Measurements from ENCODE around the gene ZNF212.

The ZNF212 gene

DNA sequence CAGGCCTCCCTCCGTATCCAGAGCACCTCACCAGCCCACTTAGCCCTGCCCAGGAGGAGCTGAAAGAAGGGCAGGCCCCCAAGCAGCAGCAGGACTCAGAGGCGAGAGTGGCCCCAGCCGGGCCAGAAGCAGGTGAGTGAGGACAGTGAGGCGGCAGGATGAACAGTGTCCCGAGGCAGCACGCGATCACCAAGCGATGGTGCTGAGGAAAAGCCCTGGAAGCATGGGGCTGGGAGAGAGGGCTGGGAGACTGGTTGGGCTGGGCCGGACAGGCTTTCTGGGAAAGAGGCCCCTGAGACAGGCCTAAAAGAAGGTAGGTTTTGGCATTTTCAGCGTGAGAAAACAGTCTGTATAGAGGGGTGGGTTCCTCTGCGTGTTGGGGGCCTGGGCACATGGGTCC is 38.9 kb downstream of the ZNF212 start (continued):
- no peak for TF ChIP-seq ZNF776 (tag by site-specific recombination; IDR thresholded peaks at IDR 0.05; ENCODE audit: borderline replicate concordance)
- TF ChIP-seq, protein P1, sequence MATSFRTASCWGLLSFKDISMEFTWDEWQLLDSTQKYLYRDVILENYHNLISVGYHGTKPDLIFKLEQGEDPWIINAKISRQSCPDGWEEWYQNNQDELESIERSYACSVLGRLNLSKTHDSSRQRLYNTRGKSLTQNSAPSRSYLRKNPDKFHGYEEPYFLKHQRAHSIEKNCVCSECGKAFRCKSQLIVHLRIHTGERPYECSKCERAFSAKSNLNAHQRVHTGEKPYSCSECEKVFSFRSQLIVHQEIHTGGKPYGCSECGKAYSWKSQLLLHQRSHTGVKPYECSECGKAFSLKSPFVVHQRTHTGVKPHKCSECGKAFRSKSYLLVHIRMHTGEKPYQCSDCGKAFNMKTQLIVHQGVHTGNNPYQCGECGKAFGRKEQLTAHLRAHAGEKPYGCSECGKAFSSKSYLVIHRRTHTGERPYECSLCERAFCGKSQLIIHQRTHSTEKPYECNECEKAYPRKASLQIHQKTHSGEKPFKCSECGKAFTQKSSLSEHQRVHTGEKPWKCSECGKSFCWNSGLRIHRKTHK (tag by site-specific recombination; IDR thresholded peaks at IDR 0.05) = no peak
- TF ChIP-seq ZNF366 (tag by site-specific recombination; conservative IDR thresholded peaks at IDR 0.05) = no peak
- TF ChIP-seq, protein P2, sequence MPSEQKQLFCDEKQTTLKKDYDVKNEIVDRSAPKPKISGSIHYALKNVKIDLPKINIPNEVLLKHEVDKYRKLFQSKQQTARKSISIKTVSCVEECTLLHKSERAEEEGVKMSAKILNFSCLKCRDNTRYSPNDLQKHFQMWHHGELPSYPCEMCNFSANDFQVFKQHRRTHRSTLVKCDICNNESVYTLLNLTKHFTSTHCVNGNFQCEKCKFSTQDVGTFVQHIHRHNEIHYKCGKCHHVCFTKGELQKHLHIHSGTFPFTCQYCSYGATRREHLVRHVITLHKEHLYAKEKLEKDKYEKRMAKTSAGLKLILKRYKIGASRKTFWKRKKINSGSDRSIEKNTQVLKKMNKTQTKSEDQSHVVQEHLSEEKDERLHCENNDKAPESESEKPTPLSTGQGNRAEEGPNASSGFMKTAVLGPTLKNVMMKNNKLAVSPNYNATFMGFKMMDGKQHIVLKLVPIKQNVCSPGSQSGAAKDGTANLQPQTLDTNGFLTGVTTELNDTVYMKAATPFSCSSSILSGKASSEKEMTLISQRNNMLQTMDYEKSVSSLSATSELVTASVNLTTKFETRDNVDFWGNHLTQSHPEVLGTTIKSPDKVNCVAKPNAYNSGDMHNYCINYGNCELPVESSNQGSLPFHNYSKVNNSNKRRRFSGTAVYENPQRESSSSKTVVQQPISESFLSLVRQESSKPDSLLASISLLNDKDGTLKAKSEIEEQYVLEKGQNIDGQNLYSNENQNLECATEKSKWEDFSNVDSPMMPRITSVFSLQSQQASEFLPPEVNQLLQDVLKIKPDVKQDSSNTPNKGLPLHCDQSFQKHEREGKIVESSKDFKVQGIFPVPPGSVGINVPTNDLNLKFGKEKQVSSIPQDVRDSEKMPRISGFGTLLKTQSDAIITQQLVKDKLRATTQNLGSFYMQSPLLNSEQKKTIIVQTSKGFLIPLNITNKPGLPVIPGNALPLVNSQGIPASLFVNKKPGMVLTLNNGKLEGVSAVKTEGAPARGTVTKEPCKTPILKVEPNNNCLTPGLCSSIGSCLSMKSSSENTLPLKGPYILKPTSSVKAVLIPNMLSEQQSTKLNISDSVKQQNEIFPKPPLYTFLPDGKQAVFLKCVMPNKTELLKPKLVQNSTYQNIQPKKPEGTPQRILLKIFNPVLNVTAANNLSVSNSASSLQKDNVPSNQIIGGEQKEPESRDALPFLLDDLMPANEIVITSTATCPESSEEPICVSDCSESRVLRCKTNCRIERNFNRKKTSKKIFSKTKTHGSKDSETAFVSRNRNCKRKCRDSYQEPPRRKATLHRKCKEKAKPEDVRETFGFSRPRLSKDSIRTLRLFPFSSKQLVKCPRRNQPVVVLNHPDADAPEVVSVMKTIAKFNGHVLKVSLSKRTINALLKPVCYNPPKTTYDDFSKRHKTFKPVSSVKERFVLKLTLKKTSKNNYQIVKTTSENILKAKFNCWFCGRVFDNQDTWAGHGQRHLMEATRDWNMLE (tag by site-specific recombination; conservative IDR thresholded peaks at IDR 0.05; ENCODE audit: low read depth) = no peak
- TF ChIP-seq YY2 (tag by site-specific recombination; IDR thresholded peaks at IDR 0.05) = no peak
- TF ChIP-seq ZNF266 (tag by site-specific recombination; IDR thresholded peaks at IDR 0.05; ENCODE audit: low read depth) = no peak
- no peak for TF ChIP-seq KLF9 (tag by site-specific recombination; IDR thresholded peaks at IDR 0.05; ENCODE audit: low read depth)
- no peak for TF ChIP-seq ZNF311 (tag by site-specific recombination; IDR thresholded peaks at IDR 0.05; ENCODE audit: borderline replicate concordance)
- no peak for TF ChIP-seq REPIN1 (tag by site-specific recombination; IDR thresholded peaks at IDR 0.05; ENCODE audit: low read depth)
- TF ChIP-seq ZNF19 (tag by site-specific recombination; IDR thresholded peaks at IDR 0.05; ENCODE audit: low read depth) = no peak
- TF ChIP-seq ZNF785 (tag by site-specific recombination; IDR thresholded peaks at IDR 0.05) = no peak

DNA sequence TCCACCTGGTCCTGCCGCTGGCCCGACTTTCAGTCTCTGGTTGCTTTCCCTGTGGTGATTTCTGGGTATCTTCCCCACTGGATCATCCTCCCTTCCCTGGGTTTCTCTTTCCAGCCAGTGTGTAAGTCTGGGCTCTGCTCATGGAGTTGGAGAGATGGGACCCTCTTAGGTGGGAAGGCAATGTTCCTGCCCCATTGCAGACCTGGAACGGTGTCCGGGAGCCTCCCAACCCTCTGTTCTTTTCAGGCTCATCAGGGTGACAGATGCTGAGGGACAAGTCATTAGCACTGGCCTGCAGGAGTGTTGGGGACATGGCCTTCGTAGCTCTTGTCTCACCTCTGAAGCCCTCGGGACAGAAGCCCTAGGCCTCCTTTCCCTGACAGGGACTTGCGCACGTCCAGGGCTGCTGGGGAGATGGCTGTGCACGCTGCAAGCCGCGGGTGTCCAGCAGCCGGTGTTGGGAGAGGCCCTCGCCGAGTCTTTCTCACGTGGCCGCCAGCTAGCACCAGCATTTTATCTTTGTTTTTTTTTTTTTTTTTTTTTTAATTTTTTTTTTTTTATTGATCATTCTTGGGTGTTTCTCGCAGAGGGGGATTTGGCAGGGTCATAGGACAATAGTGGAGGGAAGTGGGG is 39.8 kb downstream of the ZNF212 start:
- CTCF ChIA-PET = no interaction called here
- Histone ChIP-seq H3K9me3 (ENCODE audit: control insufficient read depth, insufficient read depth, low read depth, low read length) (no peaks in the 10 kb centered on the region), H3K4me1 (ENCODE audit: control insufficient read depth, insufficient read depth, low read length) (no peaks in the 10 kb centered on the region), H3K36me3 (ENCODE audit: control insufficient read depth in 2 of 2, insufficient read depth in 1 of 2, low read length in 2 of 2) (peaks cover 9 to 48% of the 10 kb centered on the region in 2 experiments; a peak in 2 of 3 replicates), H3K27ac (ENCODE audit: extremely low read depth, low read depth, low read length) (no peak overlapping the region), H3K4me3 (ENCODE audit: low read depth, low read length) (no peak overlapping the region)
- POLR2A ChIA-PET = no interaction called here
- TF ChIP-seq, protein P3, sequence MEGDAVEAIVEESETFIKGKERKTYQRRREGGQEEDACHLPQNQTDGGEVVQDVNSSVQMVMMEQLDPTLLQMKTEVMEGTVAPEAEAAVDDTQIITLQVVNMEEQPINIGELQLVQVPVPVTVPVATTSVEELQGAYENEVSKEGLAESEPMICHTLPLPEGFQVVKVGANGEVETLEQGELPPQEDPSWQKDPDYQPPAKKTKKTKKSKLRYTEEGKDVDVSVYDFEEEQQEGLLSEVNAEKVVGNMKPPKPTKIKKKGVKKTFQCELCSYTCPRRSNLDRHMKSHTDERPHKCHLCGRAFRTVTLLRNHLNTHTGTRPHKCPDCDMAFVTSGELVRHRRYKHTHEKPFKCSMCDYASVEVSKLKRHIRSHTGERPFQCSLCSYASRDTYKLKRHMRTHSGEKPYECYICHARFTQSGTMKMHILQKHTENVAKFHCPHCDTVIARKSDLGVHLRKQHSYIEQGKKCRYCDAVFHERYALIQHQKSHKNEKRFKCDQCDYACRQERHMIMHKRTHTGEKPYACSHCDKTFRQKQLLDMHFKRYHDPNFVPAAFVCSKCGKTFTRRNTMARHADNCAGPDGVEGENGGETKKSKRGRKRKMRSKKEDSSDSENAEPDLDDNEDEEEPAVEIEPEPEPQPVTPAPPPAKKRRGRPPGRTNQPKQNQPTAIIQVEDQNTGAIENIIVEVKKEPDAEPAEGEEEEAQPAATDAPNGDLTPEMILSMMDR (tag by site-specific recombination; IDR thresholded peaks at IDR 0.05) = no peak
- no peak for TF ChIP-seq ZNF660 (tag by site-specific recombination; IDR thresholded peaks at IDR 0.05)
- no peak for TF ChIP-seq YY1 (tag by site-specific recombination; IDR thresholded peaks at IDR 0.05)
- TF ChIP-seq ZNF558 (tag by site-specific recombination; IDR thresholded peaks at IDR 0.05) = no peak
- TF ChIP-seq, protein P4, sequence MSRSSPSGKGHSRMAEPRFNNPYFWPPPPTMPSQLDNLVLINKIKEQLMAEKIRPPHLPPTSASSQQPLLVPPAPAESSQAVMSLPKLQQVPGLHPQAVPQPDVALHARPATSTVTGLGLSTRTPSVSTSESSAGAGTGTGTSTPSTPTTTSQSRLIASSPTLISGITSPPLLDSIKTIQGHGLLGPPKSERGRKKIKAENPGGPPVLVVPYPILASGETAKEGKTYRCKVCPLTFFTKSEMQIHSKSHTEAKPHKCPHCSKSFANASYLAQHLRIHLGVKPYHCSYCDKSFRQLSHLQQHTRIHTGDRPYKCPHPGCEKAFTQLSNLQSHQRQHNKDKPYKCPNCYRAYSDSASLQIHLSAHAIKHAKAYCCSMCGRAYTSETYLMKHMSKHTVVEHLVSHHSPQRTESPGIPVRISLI (tag by site-specific recombination; IDR thresholded peaks at IDR 0.05) = peak; percentile 61
- TF ChIP-seq, protein P5, sequence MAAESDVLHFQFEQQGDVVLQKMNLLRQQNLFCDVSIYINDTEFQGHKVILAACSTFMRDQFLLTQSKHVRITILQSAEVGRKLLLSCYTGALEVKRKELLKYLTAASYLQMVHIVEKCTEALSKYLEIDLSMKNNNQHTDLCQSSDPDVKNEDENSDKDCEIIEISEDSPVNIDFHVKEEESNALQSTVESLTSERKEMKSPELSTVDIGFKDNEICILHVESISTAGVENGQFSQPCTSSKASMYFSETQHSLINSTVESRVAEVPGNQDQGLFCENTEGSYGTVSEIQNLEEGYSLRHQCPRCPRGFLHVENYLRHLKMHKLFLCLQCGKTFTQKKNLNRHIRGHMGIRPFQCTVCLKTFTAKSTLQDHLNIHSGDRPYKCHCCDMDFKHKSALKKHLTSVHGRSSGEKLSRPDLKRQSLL (tag by site-specific recombination; IDR thresholded peaks at IDR 0.05) = no peak

Measured in HEK293 (cell line).